GM12891 (cell line): Measurements from ENCODE around the gene VWA8.

Source experiments
- POLR2A ChIP-seq: IDR thresholded peaks from 2 replicates; pipeline ENCODE4 v1.6.1; 2011; ENCODE audit warnings: low read depth, low read length, control low read depth
- POLR2AphosphoS5 ChIP-seq: IDR thresholded peaks from 2 replicates; pipeline ENCODE4 v1.6.1; 2011; ENCODE audit warnings: low read depth, low read length, control low read depth
- POU2F2 ChIP-seq: IDR thresholded peaks from 2 replicates; pipeline ENCODE4 v1.6.1; 2011; ENCODE audit warnings: low read depth, mild to moderate bottlenecking, control low read depth, low read length, moderate library complexity
- SPI1 ChIP-seq: IDR thresholded peaks from 2 replicates; pipeline ENCODE4 v1.6.1; 2011; ENCODE audit warnings: low read depth, low read length, control low read depth
- TAF1 ChIP-seq: IDR thresholded peaks from 2 replicates; pipeline ENCODE4 v1.6.1; 2011; ENCODE audit warnings: low read depth, low read length, control low read depth

DNA sequence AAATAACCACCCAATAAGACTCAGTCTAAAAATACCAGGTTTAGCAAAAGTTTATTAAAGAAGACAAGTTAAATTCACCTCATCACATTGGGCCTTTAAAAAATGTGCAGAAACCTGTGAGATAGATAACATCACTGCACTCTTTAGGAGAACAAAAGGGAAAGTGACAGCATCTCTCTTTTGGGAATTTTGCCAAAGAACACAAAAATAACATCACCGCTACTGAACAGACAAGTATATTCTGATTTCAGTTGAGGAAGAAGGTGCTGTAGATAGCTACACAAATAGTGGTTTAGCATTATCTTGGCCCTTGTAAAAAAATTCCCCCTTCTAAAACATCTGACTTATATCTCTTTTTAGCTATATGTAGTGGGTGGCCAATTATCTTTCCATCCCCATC lies 244.7 kb downstream of the VWA8 start:
- TF ChIP-seq POLR2AphosphoS5 (no peak), TAF1 (no peak), POLR2A (no peak), SPI1 (no peak), POU2F2 (no peak)
